Measurements from ENCODE around the gene HLA-DRB5. TPM values are rescaled to one million over a fixed set of nuclear protein-coding genes. Genes with fewer than 3 reads are reported as not detected.

The HLA-DRB5 gene
- total RNA-seq, 1 experiment from 2014 or later = 4.2 TPM

DNA sequence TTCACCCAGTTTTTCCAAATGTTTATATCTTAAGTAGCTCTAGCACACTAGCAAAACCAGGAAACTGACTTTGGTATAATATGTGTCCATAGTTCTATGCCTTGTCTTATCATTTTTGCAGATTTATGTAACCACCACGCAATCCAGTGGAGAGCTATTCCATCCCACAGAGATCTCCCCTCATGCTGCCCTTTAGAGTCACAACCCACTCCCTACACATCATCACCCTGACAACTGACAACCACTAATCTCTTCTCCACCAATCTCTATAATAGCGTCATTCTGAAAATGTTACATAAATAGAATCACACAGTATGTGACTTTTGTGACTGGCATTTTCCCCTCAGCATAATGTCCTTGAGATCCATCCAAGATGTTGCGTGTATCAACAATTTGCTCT, 29.1 kb downstream of the HLA-DRB5 start:
- Mint-ChIP-seq H3K4me1 (peaks cover 2 to 10% of the 10 kb centered on the region in 2 experiments; a peak in 3 of 4 replicates), H3K27ac (no peak overlapping the region), H3K36me3 (ENCODE audit: insufficient read depth in 1 of 3, low read depth in 3 of 3) (no peaks in the 10 kb centered on the region; a peak in 1 of 7 replicates), H3K4me3 (no peak overlapping the region), H3K9me3 (peaks cover 0 to 3% of the 10 kb centered on the region in 2 experiments; a peak in 1 of 5 replicates), H3K27me3 (ENCODE audit: low read depth) (peaks cover under 1% of the 10 kb centered on the region)
- Histone ChIP-seq H3K14ac (ENCODE audit: insufficient read depth, low read length) (no peak overlapping the region), H3K23ac (ENCODE audit: insufficient read length, low read depth, low read length) (no peak overlapping the region), H4K8ac (replicated peaks; ENCODE audit: insufficient read length, low read depth, low read length) (no peak overlapping the region), H3K56ac (ENCODE audit: insufficient read length, low read depth, low read length) (no peak overlapping the region), H3K79me1 (ENCODE audit: insufficient read depth, low read depth, low read length, poor library complexity, severe bottlenecking) (no peaks in the 10 kb centered on the region), H4K5ac (ENCODE audit: insufficient read length, low read depth, low read length) (no peak overlapping the region), H2AFZ (ENCODE audit: low read length) (no peak overlapping the region), H2BK12ac (ENCODE audit: insufficient read length, low read depth, low read length) (no peak overlapping the region), H2AK5ac (ENCODE audit: insufficient read length, low read length) (no peak overlapping the region), H3K27me3 (ENCODE audit: insufficient read depth, low read length) (no peaks in the 10 kb centered on the region), H3K4me1 (ENCODE audit: insufficient read depth, low read length) (no peaks in the 10 kb centered on the region), H2BK15ac (ENCODE audit: low read depth, low read length) (no peak overlapping the region), H3K9me3 (ENCODE audit: control insufficient read depth, low read depth, low read length) (no peaks in the 10 kb centered on the region), H3K79me2 (ENCODE audit: insufficient read depth, low read length) (no peaks in the 10 kb centered on the region), H3K4me2 (ENCODE audit: insufficient read depth, insufficient read length, low read length) (no peak overlapping the region), H3T11ph (ENCODE audit: low read length) (no peak overlapping the region), H3K18ac (ENCODE audit: insufficient read length, low read depth, low read length) (no peak overlapping the region), H3K9ac (ENCODE audit: extremely low read depth, insufficient read length, low read length) (no peak overlapping the region), H3K27ac (ENCODE audit: insufficient read length, low read depth, low read length) (no peak overlapping the region), H3K4ac (ENCODE audit: low read depth, low read length) (no peak overlapping the region), H2BK5ac (ENCODE audit: insufficient read length, low read length) (no peak overlapping the region), H4K91ac (ENCODE audit: insufficient read length, low read depth, low read length) (no peak overlapping the region), H2BK20ac (ENCODE audit: low read depth, low read length, poor library complexity, severe bottlenecking) (no peak overlapping the region), H2BK120ac (ENCODE audit: low read depth, low read length, poor library complexity, severe bottlenecking) (no peak overlapping the region), H3K23me2 (ENCODE audit: insufficient read length, low read depth, low read length, poor library complexity, severe bottlenecking) (no peaks in the 10 kb centered on the region), H4K20me1 (ENCODE audit: control insufficient read depth, insufficient read depth, insufficient read length) (no peaks in the 10 kb centered on the region)
- no peak for DNase-seq
- 100% methylated on average over 1 of the region's 3 CpGs for WGBS (ENCODE audit: extremely low coverage, insufficient read length, low lambda C conversion rate)
- TF ChIP-seq, protein P1, sequence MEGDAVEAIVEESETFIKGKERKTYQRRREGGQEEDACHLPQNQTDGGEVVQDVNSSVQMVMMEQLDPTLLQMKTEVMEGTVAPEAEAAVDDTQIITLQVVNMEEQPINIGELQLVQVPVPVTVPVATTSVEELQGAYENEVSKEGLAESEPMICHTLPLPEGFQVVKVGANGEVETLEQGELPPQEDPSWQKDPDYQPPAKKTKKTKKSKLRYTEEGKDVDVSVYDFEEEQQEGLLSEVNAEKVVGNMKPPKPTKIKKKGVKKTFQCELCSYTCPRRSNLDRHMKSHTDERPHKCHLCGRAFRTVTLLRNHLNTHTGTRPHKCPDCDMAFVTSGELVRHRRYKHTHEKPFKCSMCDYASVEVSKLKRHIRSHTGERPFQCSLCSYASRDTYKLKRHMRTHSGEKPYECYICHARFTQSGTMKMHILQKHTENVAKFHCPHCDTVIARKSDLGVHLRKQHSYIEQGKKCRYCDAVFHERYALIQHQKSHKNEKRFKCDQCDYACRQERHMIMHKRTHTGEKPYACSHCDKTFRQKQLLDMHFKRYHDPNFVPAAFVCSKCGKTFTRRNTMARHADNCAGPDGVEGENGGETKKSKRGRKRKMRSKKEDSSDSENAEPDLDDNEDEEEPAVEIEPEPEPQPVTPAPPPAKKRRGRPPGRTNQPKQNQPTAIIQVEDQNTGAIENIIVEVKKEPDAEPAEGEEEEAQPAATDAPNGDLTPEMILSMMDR (conservative IDR thresholded peaks at IDR 0.05) = no peak

Measured in H9 (cell line).